Measurements from ENCODE around the gene KRT78.

KRT78 gene

DNA sequence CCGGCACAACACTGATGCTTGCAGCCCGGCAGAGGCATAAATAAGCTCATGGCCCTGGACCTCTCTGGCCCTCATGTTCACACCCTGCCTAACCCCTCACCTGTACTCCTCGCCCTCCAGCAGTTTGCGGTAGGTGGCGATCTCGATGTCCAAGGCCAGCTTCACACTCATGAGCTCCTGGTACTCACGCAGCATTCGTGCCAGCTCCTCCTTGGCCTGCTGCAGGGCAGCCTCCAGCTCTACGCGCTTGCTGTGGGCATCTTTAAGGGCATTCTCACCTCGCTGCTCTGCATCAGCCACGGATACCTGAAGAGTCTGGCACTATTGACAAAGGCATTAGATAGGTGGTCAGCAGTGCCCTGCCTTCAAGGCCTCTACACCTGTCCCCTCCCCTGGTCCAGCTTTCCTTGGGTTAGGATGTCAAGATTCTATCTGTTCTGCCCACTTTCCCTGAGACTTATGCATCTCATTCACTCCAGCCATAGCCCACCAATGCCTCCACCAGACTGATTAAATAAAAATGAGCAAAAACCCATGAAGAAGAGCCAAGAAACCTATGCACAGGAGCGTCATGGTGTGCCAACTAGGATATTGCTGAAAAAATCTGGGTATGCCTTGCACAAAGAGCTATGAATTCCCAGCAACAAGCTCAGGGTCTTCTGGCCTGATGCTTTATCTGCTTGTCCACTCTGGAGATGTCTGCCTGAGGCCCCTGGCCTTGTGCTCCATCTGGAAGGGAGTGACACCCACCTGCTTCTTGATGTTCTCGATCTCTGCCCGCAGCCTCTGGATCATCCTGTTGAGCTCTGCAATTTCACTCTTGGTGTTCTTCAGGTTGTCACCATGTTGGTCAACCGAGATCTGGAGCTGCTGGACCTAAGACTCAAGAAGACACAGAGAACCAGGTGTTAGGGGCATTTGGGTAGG lies 41.0 kb downstream of the KRT78 start:
- TF ChIP-seq, protein P1, sequence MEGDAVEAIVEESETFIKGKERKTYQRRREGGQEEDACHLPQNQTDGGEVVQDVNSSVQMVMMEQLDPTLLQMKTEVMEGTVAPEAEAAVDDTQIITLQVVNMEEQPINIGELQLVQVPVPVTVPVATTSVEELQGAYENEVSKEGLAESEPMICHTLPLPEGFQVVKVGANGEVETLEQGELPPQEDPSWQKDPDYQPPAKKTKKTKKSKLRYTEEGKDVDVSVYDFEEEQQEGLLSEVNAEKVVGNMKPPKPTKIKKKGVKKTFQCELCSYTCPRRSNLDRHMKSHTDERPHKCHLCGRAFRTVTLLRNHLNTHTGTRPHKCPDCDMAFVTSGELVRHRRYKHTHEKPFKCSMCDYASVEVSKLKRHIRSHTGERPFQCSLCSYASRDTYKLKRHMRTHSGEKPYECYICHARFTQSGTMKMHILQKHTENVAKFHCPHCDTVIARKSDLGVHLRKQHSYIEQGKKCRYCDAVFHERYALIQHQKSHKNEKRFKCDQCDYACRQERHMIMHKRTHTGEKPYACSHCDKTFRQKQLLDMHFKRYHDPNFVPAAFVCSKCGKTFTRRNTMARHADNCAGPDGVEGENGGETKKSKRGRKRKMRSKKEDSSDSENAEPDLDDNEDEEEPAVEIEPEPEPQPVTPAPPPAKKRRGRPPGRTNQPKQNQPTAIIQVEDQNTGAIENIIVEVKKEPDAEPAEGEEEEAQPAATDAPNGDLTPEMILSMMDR (IDR thresholded peaks at IDR 0.05; ENCODE audit: low read depth, low read length), result no peak
- no peak for DNase-seq (ENCODE audit: extremely low read depth, low read depth)

DNA sequence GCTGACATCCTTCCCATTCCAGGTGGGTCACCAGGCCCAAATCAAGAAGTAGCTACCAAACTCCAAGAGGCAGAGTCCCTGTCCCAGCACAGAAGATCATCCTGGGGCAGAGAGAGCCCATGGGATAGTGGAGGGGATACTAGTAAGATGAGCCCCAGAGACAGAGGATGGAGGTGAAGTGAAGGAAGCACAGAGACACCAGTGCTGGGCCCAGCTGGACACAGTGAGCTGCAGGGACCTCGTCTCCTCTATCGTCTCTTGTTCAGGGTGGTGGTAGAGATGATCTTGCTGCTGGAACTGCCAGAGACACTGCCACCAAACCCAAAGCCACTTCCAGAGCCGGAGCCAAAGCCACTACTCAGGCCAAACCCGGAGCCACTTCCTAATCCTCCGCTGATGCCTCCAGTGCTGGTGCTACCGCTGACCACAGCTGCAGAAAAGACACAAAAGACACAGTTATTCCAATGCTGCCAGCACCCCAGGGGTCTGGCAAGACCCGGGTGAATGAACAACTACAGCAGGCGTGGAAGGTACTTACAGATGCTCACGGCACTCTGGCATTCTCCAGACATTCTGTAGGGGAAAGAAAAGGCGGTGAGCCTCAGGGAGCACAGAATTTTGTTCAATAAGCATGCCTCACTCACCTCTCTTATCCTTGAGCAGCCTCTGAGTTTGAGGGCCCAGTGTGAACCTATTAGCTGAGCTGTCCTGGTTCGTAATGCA lies 41.8 kb downstream of the KRT78 start:
- no peak for DNase-seq (ENCODE audit: extremely low read depth, low read depth)
- TF ChIP-seq, protein P1 (IDR thresholded peaks at IDR 0.05; ENCODE audit: low read depth, low read length), result no peak

DNA sequence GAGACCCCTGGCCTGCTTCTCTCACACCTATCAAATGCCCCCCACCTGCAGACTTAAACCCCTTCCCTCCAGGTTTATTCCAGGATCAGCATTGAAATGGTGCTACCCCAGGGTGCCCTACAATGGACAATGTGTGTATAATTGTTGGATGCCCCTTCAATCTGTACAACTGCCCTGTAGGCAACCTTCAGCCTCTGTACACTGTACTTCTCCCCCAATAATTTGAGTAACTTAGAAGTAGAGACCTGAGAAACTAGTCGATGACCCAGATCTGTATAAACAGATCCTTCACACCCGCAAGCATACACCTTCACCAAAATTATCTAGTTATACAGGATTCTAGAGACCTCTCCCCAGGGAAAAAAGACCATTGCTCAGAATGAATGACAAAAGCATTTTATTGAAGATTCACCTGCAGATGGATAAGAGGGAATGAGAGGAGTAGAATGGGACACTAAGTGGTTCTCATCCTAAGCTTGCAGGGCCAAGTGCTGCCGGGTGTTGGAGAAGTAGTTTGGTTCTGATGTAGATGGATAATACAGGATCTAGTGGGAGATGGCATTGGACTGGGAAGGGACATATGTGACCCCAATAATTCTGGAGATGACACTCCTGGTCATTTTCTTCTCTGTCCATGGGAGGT lies 42.5 kb downstream of the KRT78 start:
- TF ChIP-seq, protein P1 (IDR thresholded peaks at IDR 0.05; ENCODE audit: low read depth, low read length), result no peak
- DNase-seq (ENCODE audit: extremely low read depth, low read depth), result no peak

DNA sequence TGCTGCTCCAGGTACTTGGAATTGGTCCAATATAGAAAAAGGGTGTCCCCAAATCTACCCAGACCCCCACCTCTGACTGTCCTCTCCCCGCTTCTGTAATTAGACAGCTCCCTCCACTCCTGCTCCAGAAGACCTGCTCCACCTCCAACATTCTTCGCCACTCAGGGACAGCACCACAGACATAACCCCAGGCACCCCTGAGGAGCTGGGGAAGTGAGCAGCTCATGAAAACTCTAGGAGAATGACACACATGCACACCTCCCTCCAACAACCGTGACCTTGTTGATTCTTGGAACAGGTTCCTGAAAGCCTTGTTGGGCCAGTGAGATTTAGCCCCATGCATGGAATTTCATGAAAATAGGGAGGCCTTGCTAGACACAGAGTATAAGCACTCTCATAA lies 43.1 kb downstream of the KRT78 start:
- no peak for DNase-seq (ENCODE audit: extremely low read depth, low read depth)
- TF ChIP-seq, protein P1 (IDR thresholded peaks at IDR 0.05; ENCODE audit: low read depth, low read length), result no peak

DNA sequence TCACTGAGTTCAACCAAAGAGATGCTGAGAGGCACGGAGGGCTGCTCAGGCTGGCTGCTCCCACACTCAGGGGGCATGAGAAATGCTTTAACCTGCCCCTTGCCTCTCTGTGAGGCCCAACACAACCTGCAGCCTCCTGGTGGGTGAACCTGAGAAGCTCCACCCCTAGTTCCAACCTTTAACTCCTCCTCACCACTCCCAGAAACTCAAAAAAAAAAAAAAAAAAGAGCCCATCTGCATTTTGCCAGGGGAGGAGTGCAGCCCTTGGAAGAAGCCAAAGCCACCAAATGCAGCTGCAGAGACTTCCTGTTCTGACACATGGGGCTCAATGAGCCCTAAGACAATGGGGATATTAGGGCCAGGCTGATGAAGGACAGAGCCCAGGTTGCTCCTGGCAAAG lies 43.8 kb downstream of the KRT78 start:
- DNase-seq (ENCODE audit: extremely low read depth, low read depth), result no peak
- TF ChIP-seq, protein P1 (IDR thresholded peaks at IDR 0.05; ENCODE audit: low read depth, low read length), result no peak

DNA sequence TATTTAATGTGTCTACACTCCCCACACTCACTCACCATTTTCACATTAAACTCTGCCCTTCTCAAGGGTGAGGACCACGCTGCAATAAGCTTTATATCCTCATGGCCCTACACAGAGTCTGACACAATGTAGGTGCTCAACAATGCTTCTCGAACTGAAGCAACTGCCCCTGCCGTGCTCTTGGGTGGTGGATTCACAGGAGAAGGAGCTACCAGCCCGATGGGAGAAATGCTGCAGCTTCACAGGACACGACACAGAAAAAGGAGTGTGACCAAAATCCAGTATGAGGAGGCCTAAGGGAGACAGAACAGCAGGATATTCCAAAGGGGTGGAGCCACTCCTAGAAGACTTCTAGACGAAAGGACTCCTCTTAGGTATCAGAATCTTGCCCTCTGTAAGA lies 46.4 kb downstream of the KRT78 start:
- DNase-seq (ENCODE audit: extremely low read depth, low read depth), result no peak
- TF ChIP-seq, protein P1 (IDR thresholded peaks at IDR 0.05; ENCODE audit: low read depth, low read length), result no peak

Measured in AG09319 (cell line).